Measurements from ENCODE around the gene ELAVL2.

ELAVL2 gene

DNA sequence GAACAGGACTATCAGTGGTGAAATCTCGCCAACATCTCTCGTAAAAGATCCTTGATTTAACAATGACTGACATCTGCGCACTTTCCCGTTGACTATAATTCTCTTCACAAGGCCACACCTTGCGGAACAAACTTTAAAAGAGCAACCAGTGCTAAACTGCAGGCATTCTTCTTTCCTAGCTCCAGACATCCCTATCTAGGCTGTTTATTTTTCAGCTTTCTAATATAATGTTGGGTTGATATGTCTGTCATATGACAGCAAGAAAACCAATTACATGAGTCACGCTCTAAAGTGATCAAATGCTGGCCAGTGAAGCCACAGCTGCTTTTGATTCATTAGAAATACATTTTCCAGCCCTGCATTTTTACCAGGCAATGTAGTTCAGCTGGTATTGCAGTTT, 162.5 kb downstream of the ELAVL2 start:
- DNase-seq (ENCODE audit: low read depth, low spot score), result no peak
- TF ChIP-seq, protein P1, sequence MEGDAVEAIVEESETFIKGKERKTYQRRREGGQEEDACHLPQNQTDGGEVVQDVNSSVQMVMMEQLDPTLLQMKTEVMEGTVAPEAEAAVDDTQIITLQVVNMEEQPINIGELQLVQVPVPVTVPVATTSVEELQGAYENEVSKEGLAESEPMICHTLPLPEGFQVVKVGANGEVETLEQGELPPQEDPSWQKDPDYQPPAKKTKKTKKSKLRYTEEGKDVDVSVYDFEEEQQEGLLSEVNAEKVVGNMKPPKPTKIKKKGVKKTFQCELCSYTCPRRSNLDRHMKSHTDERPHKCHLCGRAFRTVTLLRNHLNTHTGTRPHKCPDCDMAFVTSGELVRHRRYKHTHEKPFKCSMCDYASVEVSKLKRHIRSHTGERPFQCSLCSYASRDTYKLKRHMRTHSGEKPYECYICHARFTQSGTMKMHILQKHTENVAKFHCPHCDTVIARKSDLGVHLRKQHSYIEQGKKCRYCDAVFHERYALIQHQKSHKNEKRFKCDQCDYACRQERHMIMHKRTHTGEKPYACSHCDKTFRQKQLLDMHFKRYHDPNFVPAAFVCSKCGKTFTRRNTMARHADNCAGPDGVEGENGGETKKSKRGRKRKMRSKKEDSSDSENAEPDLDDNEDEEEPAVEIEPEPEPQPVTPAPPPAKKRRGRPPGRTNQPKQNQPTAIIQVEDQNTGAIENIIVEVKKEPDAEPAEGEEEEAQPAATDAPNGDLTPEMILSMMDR (IDR thresholded peaks at IDR 0.05; ENCODE audit: insufficient read depth, low read length, missing control alignments), result no peak

GRCh38 chr9:23663125-23663524, 162.9 kb downstream of the ELAVL2 start:
- no peak overlapping the region for H3K4me3 ChIP-seq (ENCODE audit: low read depth, low read length)
- ChIA-PET CTCF (no interaction called here), POLR2A (no interaction called here)
- no peak for DNase-seq (ENCODE audit: low read depth, low spot score)
- TF ChIP-seq, protein P1 (IDR thresholded peaks at IDR 0.05; ENCODE audit: insufficient read depth, low read length, missing control alignments), result no peak

More for the DNA sequence above, 162.5 kb downstream of the ELAVL2 start:
- POLR2A ChIA-PET, result no interaction called here
- CTCF ChIA-PET, result no interaction called here
- no peak overlapping the region for H3K4me3 ChIP-seq (ENCODE audit: low read depth, low read length)

DNA sequence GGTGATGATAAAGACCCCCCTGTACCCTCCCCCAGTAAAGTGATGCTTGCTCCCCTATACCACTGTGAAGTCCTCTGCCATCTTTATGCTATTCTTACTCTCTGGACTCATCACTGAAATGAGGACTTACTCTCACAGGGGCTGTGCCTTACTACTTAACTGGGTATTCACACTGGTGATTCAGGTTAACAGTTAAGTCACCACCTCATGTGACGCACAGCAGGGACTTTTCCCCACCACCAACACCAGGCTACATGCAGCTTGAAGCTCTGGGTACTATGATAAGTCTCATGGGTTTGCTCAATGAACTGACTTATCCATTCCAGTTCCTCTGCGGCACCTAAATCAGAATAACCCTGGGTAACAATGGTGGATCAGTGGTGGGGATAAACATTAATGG, 163.7 kb downstream of the ELAVL2 start:
- no peak for DNase-seq (ENCODE audit: low read depth, low spot score)
- TF ChIP-seq, protein P1 (IDR thresholded peaks at IDR 0.05; ENCODE audit: insufficient read depth, low read length, missing control alignments), result no peak
- CTCF ChIA-PET, result no interaction called here
- POLR2A ChIA-PET, result no interaction called here
- no peak overlapping the region for H3K4me3 ChIP-seq (ENCODE audit: low read depth, low read length)

DNA sequence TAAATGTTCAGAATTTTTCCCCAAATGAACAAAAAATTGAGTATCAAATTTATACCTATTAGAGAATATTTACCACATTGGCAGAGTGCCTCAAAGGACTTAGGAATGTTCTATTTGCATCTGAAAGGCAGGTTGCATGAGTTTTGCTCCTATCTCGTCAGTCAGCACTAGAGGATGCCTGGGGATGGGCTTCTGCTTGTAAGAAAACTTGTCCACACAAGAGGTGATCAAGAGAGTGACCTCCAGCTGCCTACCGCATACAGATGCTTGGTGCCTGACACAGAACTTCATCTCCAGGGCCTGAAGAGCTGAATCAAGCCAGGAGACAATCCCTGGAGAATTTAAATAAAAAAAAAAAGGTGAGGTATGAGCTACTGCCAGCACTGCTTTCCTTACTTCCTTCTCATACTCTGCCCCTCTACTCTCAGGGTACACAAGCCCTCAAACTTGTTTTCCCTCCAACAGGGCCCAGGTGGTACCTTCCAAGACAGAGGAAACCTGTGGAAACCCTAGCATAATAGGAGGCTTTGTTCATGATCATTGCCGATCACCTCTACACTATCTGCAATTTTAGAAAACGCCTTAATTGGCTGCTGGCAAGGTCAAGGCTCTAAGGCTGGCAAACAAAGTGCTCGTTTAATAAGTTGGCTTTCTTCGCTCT, 166.6 kb downstream of the ELAVL2 start:
- no peak for DNase-seq (ENCODE audit: low read depth, low spot score)
- TF ChIP-seq, protein P1 (IDR thresholded peaks at IDR 0.05; ENCODE audit: insufficient read depth, low read length, missing control alignments), result no peak
- ChIA-PET POLR2A (no interaction called here), CTCF (no interaction called here)
- H3K4me3 ChIP-seq (ENCODE audit: low read depth, low read length), result no peak overlapping the region

- ChIA-PET POLR2A (no interaction called here), CTCF (no interaction called here)
- no peak overlapping the region for H3K4me3 ChIP-seq (ENCODE audit: low read depth, low read length)
- TF ChIP-seq, protein P1 (IDR thresholded peaks at IDR 0.05; ENCODE audit: insufficient read depth, low read length, missing control alignments), result no peak
- no peak for DNase-seq (ENCODE audit: low read depth, low spot score)
Observed at GRCh38 chr9:23658376-23659258, 167.4 kb downstream of the ELAVL2 start.

DNA sequence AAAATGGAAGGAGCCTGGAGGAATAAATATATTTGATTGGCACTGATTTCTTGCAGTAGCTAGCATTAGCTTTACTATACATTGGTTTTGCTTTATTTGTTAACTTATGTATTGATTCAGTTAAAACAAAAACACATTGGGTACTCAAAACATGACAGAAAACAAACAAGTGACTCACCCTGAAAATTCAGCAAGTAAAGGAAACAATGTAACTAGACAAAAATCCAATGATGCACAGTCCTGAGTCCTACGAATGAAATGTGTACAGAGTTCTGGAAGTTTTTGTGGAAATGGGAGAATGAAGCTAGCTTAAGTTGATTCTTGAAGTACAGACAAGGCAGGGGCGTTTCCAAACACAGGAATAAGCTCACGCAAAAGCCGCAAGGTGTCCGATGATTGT, 175.0 kb downstream of the ELAVL2 start:
- TF ChIP-seq, protein P1 (IDR thresholded peaks at IDR 0.05; ENCODE audit: insufficient read depth, low read length, missing control alignments), result no peak
- ChIA-PET POLR2A (interaction anchor here (0.5 kb wide), 1 partner anchor 197 kb away, joined by 4 read pairs; no protein-coding TSS in a partner anchor), CTCF (no interaction called here)
- H3K4me3 ChIP-seq (ENCODE audit: low read depth, low read length), result no peak overlapping the region
- DNase-seq (ENCODE audit: low read depth, low spot score), result no peak

Data from AG04449 (cell line).